ENCODE results near the gene PLEKHN1. TPM values are rescaled to one million over a fixed set of nuclear protein-coding genes. Genes with fewer than 3 reads are reported as not detected.

The PLEKHN1 gene
- polyA plus RNA-seq, 3 donors, result 0.20 to 0.47 (median 0.40) TPM

Other genes with a start within 250 kb of the PLEKHN1 start
- 10 to 100 TPM; 38.2 to 87.0 (median 80.7) TPM for gene SAMD11, start 42.6 kb upstream of the PLEKHN1 start, polyA plus RNA-seq (ENCODE audit: insufficient read length in 3 of 3)
- 10 to 100 TPM; 52.0 to 64.3 (median 64.2) TPM for gene NOC2L, start 7.2 kb upstream of the PLEKHN1 start, polyA plus RNA-seq (ENCODE audit: insufficient read length in 3 of 3)
- gene KLHL17, start 5.9 kb upstream of the PLEKHN1 start, polyA plus RNA-seq (ENCODE audit: insufficient read length in 3 of 3), result 10 to 100 TPM in 2 of 3 donors, 1 to 10 TPM in 1; 7.7 to 14.0 (median 13.6) TPM
- under 1 TPM in 2 of 3 donors, not detected in 1; 0.13 to 0.14 TPM for gene PERM1, start 15.6 kb downstream of the PLEKHN1 start, polyA plus RNA-seq (ENCODE audit: insufficient read length in 3 of 3)
- gene HES4, start 33.6 kb downstream of the PLEKHN1 start, polyA plus RNA-seq (ENCODE audit: insufficient read length in 3 of 3), result 10 to 100 TPM; 17.3 to 50.1 (median 39.7) TPM
- 10 to 100 TPM in 2 of 3 donors, 1 to 10 TPM in 1; 9.0 to 21.7 (median 15.5) TPM for gene ISG15, start 47.0 kb downstream of the PLEKHN1 start, polyA plus RNA-seq (ENCODE audit: insufficient read length in 3 of 3)
- gene AGRN, start 53.6 kb downstream of the PLEKHN1 start, polyA plus RNA-seq (ENCODE audit: insufficient read length in 3 of 3), result 100 to 1,000 TPM; 188 to 295 (median 282) TPM
- under 1 TPM; 0.30 to 0.82 (median 0.39) TPM for gene RNF223, start 107.8 kb downstream of the PLEKHN1 start, polyA plus RNA-seq (ENCODE audit: insufficient read length in 3 of 3)
- gene C1orf159, start 149.6 kb downstream of the PLEKHN1 start, polyA plus RNA-seq (ENCODE audit: insufficient read length in 3 of 3), result 10 to 100 TPM in 2 of 3 donors, 1 to 10 TPM in 1; 6.4 to 20.1 (median 14.1) TPM
- gene TTLL10, start 207.4 kb downstream of the PLEKHN1 start, polyA plus RNA-seq (ENCODE audit: insufficient read length in 3 of 3), result under 1 TPM; 0.30 to 0.88 (median 0.50) TPM
- under 1 TPM; 0.20 to 0.80 (median 0.43) TPM for gene TNFRSF18, start 240.1 kb downstream of the PLEKHN1 start, polyA plus RNA-seq (ENCODE audit: insufficient read length in 3 of 3)
- 1 to 10 TPM; 1.1 to 3.0 (median 2.4) TPM for gene TNFRSF4, start 247.7 kb downstream of the PLEKHN1 start, polyA plus RNA-seq (ENCODE audit: insufficient read length in 3 of 3)